ENCODE data around the gene MALSU1. TPM values are rescaled to one million over a fixed set of nuclear protein-coding genes. Genes with fewer than 3 reads are reported as not detected.
"Not testable (repeated sequence)": the region's sequence is repeated elsewhere in the genome, so short reads cannot be mapped to it uniquely, and the experiment has no call there.

MALSU1 gene
- polyA plus RNA-seq, 2 of the 4 experiments (the other 2 are of a cell fraction), result 91.9 to 122 TPM

- no peak for TF ChIP-seq BCL3 (IDR thresholded peaks at IDR 0.05)
- TF ChIP-seq RFX5 (IDR thresholded peaks at IDR 0.05), result no peak
- no peak for TF ChIP-seq CBX2 (IDR thresholded peaks at IDR 0.05; ENCODE audit: borderline replicate concordance, low read depth)
- no peak for TF ChIP-seq NR3C1 (IDR thresholded peaks at IDR 0.05)
Measured at GRCh38 chr7:23299770-23300300, 696 bp downstream of the MALSU1 start (continued).

- ATAC-seq (no peak), FAIRE-seq (no peak)
- POLR2A ChIA-PET, result no interaction called here
Measured at GRCh38 chr7:23306936-23307521, 7.9 kb downstream of the MALSU1 start.

GRCh38 chr7:23308754-23309153, 9.6 kb downstream of the MALSU1 start:
- ChIA-PET CTCF (interaction anchor here (1.6 to 1.9 kb wide), 2 partner anchors 32 to 36 kb away, joined by 4 to 8 read pairs; no protein-coding TSS in a partner anchor), POLR2A (interaction anchor here (1.9 kb wide), 1 partner anchor 10 kb away, joined by 7 read pairs; no protein-coding TSS in a partner anchor)
- no peak overlapping the region for H3K27ac ChIP-seq
- TF ChIP-seq ZSCAN20 (CRISPR knock-in tag; IDR thresholded peaks at IDR 0.05) (no peak), JUN (IDR thresholded peaks at IDR 0.05) (no peak)
- H3K4me1 ChIP-seq, result peaks cover 5% of the 10 kb centered on the region; the same call in 1 of the 3 replicates
- 89% methylated on average over 6 of the region's 6 CpGs for WGBS (ENCODE audit: missing lambda C conversion rate)
- no peak for ATAC-seq
- DNase-seq (ENCODE audit: low read depth in 1 of 2, low spot score in 1 of 2), result no peak
- no peak overlapping the region for H3K4me3 ChIP-seq
- no peak for FAIRE-seq
- no peak overlapping the region for H3K4me2 ChIP-seq
- H3K9me3 ChIP-seq, result no peaks in the 10 kb centered on the region

More at GRCh38 chr7:23306936-23307521, 7.9 kb downstream of the MALSU1 start:
- TF ChIP-seq HEYL (CRISPR knock-in tag; IDR thresholded peaks at IDR 0.05), result no peak
- TF ChIP-seq KDM5A (IDR thresholded peaks at IDR 0.05), result no peak
- TF ChIP-seq RCOR1 (IDR thresholded peaks at IDR 0.05; ENCODE audit: low read depth, low read length), result no peak
- TF ChIP-seq HMGXB4 (CRISPR knock-in tag; IDR thresholded peaks at IDR 0.05; ENCODE audit: borderline replicate concordance), result no peak
- no peak for TF ChIP-seq EP300 (IDR thresholded peaks at IDR 0.05)
- H3K4me3 ChIP-seq, result no peak overlapping the region
- no peak overlapping the region for H3K27ac ChIP-seq
- no peaks in the 10 kb centered on the region for H3K9me3 ChIP-seq
- WGBS (ENCODE audit: missing lambda C conversion rate), result 86% methylated on average over 2 of the region's 2 CpGs
- CTCF ChIA-PET, result no interaction called here
- H3K4me1 ChIP-seq, result peaks cover 5% of the 10 kb centered on the region; the same call in 1 of the 3 replicates
- H3K4me2 ChIP-seq, result no peak overlapping the region
- DNase-seq (ENCODE audit: low read depth in 1 of 2, low spot score in 1 of 2), result no peak

- not testable (repeated sequence) for ATAC-seq; H3K4me3 ChIP-seq; H3K4me1 ChIP-seq; H3K27ac ChIP-seq; DNase-seq (ENCODE audit: low read depth in 1 of 2, low spot score in 1 of 2); H3K4me2 ChIP-seq; FAIRE-seq; H3K9me3 ChIP-seq
- ChIA-PET CTCF (interaction anchor here (1.8 to 3.2 kb wide), 2 partner anchors 35 to 39 kb away, joined by 6 to 13 read pairs; no protein-coding TSS in a partner anchor), POLR2A (interaction anchor here (1.5 kb wide), 1 partner anchor 13 kb away, joined by 4 read pairs; the partner anchor contains the start of gene MALSU1)
- WGBS (ENCODE audit: missing lambda C conversion rate), result 86% methylated on average over 2 of the region's 2 CpGs
Measured at GRCh38 chr7:23312141-23312540, 13.0 kb downstream of the MALSU1 start.

- TF ChIP-seq RARB (CRISPR knock-in tag; IDR thresholded peaks at IDR 0.05), result no peak
- no peak for TF ChIP-seq TFCP2L1 (CRISPR knock-in tag; IDR thresholded peaks at IDR 0.05)
- TF ChIP-seq JUNB (IDR thresholded peaks at IDR 0.05), result no peak
- 91% methylated on average over 7 of the region's 7 CpGs for WGBS (ENCODE audit: missing lambda C conversion rate)
- no peak overlapping the region for H3K4me3 ChIP-seq
- ATAC-seq (no peak), FAIRE-seq (no peak), DNase-seq (ENCODE audit: low read depth in 1 of 2, low spot score in 1 of 2) (no peak)
- no peaks in the 10 kb centered on the region for H3K9me3 ChIP-seq
- H3K27ac ChIP-seq, result no peak overlapping the region
- H3K4me1 ChIP-seq, result no peaks in the 10 kb centered on the region
- ChIA-PET POLR2A (no interaction called here), CTCF (interaction anchor here (0.8 to 1.5 kb wide), 5 partner anchors 12 to 43 kb away, joined by 3 to 5 read pairs (median 3); no protein-coding TSS in a partner anchor)
- H3K4me2 ChIP-seq, result no peak overlapping the region
Measured at GRCh38 chr7:23315366-23315765, 16.2 kb downstream of the MALSU1 start.
